Breast epithelium (tissue), 4 donors: ENCODE data around the gene ALX4. TPM values are rescaled to one million over a fixed set of nuclear protein-coding genes. Genes with fewer than 3 reads are reported as not detected.

Experiments
- DNase-seq, 2 donors: peaks; one replicate each; pipeline ENCODE4 v3.0.0-alpha.2; 2019; ENCODE audit warnings: low spot score in 2 of 2
- H3K27ac ChIP-seq, 2 donors: fragments of 200-600 bp; sonication (generic) in 1 of 2; one replicate each; pipeline ENCODE4 v1.5.1; 2016 to 2019; ENCODE audit warnings: mild to moderate bottlenecking in 1 of 2
- H3K27me3 ChIP-seq, 2 donors: fragments of 200-600 bp; sonication (generic) in 1 of 2; one replicate each; pipeline versions ENCODE4 v1.5.1 to v1.6.0; 2017 to 2019; ENCODE audit warnings: control low read depth in 1 of 2, mild to moderate bottlenecking in 1 of 2
- H3K36me3 ChIP-seq: fragments of 200-600 bp; one replicate; pipeline ENCODE4 v1.5.1; 2019
- H3K4me1 ChIP-seq, 2 donors: fragments of 200-600 bp; sonication (generic); one replicate each; pipeline ENCODE4 v1.5.1; 2016 to 2019; ENCODE audit warnings: control low read depth in 1 of 2
- H3K4me3 ChIP-seq, 3 donors: fragments of 200-600 bp; sonication (generic); 1 replicate in 2 of 3; 2 replicates in 1 of 3; pipeline ENCODE4 v1.5.1; 2016 to 2019; ENCODE audit warnings: mild to moderate bottlenecking in 3 of 3, moderate library complexity in 2 of 3
- H3K9me3 ChIP-seq, 2 donors: fragments of 200-600 bp; sonication (generic) in 1 of 2; one replicate each; pipeline ENCODE4 v1.5.1; 2016 to 2019; ENCODE audit warnings: control low read depth in 1 of 2
- POLR2A ChIP-seq: fragments of 450-650 bp; IDR thresholded peaks from one replicate; pipeline ENCODE4 v1.6.1; 2016; ENCODE audit warnings: antibody characterized with exemption, mild to moderate bottlenecking, moderate library complexity
- POLR2AphosphoS5 ChIP-seq, 3 donors: sonication (generic); formaldehyde crosslinking; IDR thresholded peaks; one replicate each; pipeline ENCODE4 v1.6.1; 2017; ENCODE audit warnings: antibody characterized with exemption in 3 of 3
- intact Hi-C: fragments of 100-400 bp; cut with DNase I; formaldehyde crosslinking; loops from one replicate; pipeline ENCODE4 v1.15.1; 2023; ENCODE audit warnings: low total_unique reads
- total RNA-seq, 3 donors: library from RNA; depleted of rRNA; stranded (reverse); fragments of >200 nt; gene quantifications; one replicate each; pipeline ENCODE4 v1.1.0, GENCODE V29; 2016
- TF ChIP-seq, protein P1 (sequence below), 3 donors: fragments of 450-650 bp; IDR thresholded peaks; one replicate each; pipeline ENCODE4 v1.5.1; 2016 to 2017; ENCODE audit warnings: antibody characterized with exemption in 3 of 3, mild to moderate bottlenecking in 3 of 3, moderate library complexity in 3 of 3

Gene ALX4
- total RNA-seq, 3 donors from 2014 or later: under 0.01 to 5.2 (median 1.9) TPM

DNA sequence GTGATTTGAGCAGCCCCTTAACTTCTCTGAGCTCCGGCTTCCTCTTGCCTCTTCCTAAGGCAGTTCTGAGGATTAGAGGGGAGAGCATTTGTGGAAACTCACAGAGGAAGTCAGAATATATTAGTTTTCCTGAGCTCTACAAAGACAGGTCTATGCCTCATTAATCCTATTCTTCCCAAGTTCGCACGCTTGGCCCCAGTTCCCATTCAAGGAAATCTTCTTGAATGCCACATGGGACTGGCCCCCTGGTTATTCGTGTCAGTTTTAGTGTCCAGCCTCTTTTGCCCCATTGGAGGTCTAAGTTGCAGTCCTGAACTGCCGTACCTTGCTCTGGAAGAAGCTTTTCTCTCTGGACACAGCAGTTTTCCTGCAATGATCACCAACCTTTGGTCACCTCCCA is 37.6 kb upstream of the ALX4 start:
- Histone ChIP-seq H3K9me3 (no peaks in the 10 kb centered on the region), H3K27me3 (peaks cover 0 to 3% of the 10 kb centered on the region in 2 donors), H3K36me3 (no peaks in the 10 kb centered on the region), H3K4me3 (no peak overlapping the region), H3K4me1 (no peaks in the 10 kb centered on the region), H3K27ac (no peak overlapping the region)
- DNase-seq: no peak
- TF ChIP-seq, protein P1, sequence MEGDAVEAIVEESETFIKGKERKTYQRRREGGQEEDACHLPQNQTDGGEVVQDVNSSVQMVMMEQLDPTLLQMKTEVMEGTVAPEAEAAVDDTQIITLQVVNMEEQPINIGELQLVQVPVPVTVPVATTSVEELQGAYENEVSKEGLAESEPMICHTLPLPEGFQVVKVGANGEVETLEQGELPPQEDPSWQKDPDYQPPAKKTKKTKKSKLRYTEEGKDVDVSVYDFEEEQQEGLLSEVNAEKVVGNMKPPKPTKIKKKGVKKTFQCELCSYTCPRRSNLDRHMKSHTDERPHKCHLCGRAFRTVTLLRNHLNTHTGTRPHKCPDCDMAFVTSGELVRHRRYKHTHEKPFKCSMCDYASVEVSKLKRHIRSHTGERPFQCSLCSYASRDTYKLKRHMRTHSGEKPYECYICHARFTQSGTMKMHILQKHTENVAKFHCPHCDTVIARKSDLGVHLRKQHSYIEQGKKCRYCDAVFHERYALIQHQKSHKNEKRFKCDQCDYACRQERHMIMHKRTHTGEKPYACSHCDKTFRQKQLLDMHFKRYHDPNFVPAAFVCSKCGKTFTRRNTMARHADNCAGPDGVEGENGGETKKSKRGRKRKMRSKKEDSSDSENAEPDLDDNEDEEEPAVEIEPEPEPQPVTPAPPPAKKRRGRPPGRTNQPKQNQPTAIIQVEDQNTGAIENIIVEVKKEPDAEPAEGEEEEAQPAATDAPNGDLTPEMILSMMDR (IDR thresholded peaks at IDR 0.05): no peak
- TF ChIP-seq POLR2AphosphoS5 (IDR thresholded peaks at IDR 0.05) (no peak), POLR2A (no peak)
- intact Hi-C loops: no loop called here

DNA sequence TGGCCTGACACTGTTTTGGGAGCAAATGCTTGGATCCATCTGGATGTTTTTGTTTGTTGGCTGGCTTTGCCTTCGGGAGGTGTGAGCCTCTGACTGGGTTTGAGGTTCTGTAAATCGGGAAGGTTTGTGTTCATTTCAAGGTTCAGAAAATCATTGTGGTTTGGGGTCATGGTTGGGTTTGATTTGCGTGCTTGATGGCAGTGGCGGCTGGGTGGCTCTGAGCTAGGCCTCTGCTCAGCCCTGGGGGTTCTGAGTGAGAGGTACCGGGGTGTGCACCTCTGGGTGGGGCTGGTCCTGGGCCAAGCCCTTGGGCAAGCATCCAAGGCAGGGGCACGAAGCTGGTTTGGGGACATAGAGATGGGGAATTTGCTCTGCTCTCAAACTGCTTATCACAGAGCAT is 37.0 kb upstream of the ALX4 start:
- intact Hi-C loops: no loop called here
- Histone ChIP-seq H3K27ac (no peak overlapping the region), H3K4me1 (no peaks in the 10 kb centered on the region), H3K4me3 (no peak overlapping the region), H3K36me3 (no peaks in the 10 kb centered on the region), H3K9me3 (no peaks in the 10 kb centered on the region), H3K27me3 (peaks cover 0 to 3% of the 10 kb centered on the region in 2 donors)
- TF ChIP-seq, protein P1 (IDR thresholded peaks at IDR 0.05): no peak
- TF ChIP-seq POLR2A (no peak), POLR2AphosphoS5 (IDR thresholded peaks at IDR 0.05) (no peak)
- DNase-seq: no peak

DNA sequence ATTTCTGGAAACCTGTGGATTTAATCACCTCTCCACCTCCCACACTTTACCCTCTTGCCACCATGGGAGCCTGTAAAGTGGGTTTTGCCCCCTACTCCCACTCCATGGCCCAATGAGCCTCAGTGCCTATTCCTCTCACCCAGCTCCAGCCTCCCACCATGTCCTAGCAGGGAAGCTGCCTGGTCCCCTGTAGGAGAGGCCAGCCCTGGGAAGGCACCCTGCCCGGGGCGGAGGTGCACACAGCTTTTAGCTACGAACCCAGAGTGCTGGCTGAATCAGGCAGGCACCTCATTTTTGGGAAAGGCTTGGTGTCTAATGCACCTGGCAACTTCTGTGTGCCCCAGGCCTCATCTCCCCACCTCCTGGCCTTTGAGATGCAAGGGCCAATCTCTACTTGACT is 35.8 kb upstream of the ALX4 start:
- Histone ChIP-seq H3K27ac (no peak overlapping the region), H3K36me3 (no peaks in the 10 kb centered on the region), H3K4me3 (no peak overlapping the region), H3K9me3 (no peaks in the 10 kb centered on the region), H3K4me1 (no peaks in the 10 kb centered on the region), H3K27me3 (peaks cover 0 to 3% of the 10 kb centered on the region in 2 donors)
- no peak for DNase-seq
- intact Hi-C loops: no loop called here
- TF ChIP-seq POLR2A: no peak
- TF ChIP-seq, protein P1 (IDR thresholded peaks at IDR 0.05): no peak
- no peak for TF ChIP-seq POLR2AphosphoS5 (IDR thresholded peaks at IDR 0.05)

DNA sequence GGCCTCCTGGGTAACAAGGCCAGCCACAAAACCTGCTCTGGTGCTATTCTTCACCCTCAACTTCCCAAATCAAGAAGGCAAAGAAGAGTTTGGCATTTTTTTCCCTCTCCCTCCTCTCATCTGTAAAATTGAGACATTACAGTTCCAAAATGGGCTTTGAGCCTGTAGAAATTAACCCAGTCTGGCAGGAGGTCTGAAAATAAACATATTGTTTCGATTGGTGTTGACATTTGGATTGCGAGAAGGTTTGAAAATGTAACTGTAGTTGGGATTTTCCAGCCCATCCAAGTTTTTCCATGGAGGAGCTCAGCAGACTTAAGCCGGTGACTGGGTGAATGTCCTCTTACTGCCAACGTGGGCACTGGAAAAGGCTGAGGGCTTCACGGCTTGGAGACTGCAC is 35.0 kb upstream of the ALX4 start:
- Histone ChIP-seq H3K4me1 (no peaks in the 10 kb centered on the region), H3K27me3 (peaks cover 0 to 6% of the 10 kb centered on the region in 2 donors), H3K36me3 (no peaks in the 10 kb centered on the region), H3K9me3 (no peaks in the 10 kb centered on the region), H3K27ac (no peak overlapping the region), H3K4me3 (no peak overlapping the region)
- intact Hi-C loops: no loop called here
- TF ChIP-seq POLR2A (no peak), POLR2AphosphoS5 (IDR thresholded peaks at IDR 0.05) (no peak)
- TF ChIP-seq, protein P1 (IDR thresholded peaks at IDR 0.05): no peak
- DNase-seq: no peak

DNA sequence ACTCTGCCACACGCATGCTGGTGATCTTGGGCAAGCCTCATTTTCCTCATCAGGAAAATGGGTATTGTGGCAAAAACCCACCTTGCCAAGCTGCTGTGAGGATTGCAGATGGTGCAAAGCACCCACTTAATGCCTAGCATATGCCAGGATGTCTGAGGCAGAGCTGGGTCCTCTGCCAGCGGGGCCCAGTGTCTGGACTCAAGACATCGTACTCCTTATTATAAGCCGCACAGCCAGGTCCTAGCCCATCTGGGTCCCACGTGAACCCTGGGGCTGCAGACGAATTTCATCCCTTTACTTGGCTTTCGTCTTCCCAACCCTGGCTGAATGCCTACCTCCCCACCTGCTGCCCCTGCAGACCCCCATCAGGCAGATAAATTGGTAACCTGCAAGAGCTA is 34.5 kb upstream of the ALX4 start:
- intact Hi-C loops: no loop called here
- Histone ChIP-seq H3K9me3 (no peaks in the 10 kb centered on the region), H3K4me3 (no peak overlapping the region), H3K4me1 (no peaks in the 10 kb centered on the region), H3K36me3 (no peaks in the 10 kb centered on the region), H3K27me3 (peaks cover 0 to 6% of the 10 kb centered on the region in 2 donors), H3K27ac (no peak overlapping the region)
- no peak for DNase-seq
- TF ChIP-seq POLR2AphosphoS5 (IDR thresholded peaks at IDR 0.05) (no peak), POLR2A (no peak)
- TF ChIP-seq, protein P1 (IDR thresholded peaks at IDR 0.05): no peak
